NOMO-1 (cell line): Measurements from ENCODE around the gene TEAD2.

Source experiments
- DNase-seq, 2 experiments: peaks; one replicate each; lab custom pipeline; 2025; ENCODE audit not compliant: unreplicated experiment in 2 of 2; lab: John Stamatoyannopoulos, UW

The TEAD2 gene

GRCh38 chr19:49294401-49294800 lies 67.8 kb downstream of the TEAD2 start:
- DNase-seq = no peak
